HEK293T (cell line): ENCODE results near the gene CLDN9.

Source experiments
- CTCF ChIA-PET: fragments of 350-600 bp; formaldehyde crosslinking; extraction: SDS; loops from one replicate; lab custom pipeline; 2021; ENCODE audit warnings: antibody characterized with exemption, inconsistent platforms; lab: Yijun Ruan, JAX
- POLR2A ChIA-PET: fragments of 350-600 bp; formaldehyde crosslinking; extraction: SDS; loops from one replicate; lab custom pipeline; 2020; ENCODE audit warnings: antibody characterized with exemption, inconsistent platforms; lab: Yijun Ruan, JAX
- DNase-seq: peaks from one replicate; pipeline ENCODE4 v3.0.0; 2012; ENCODE audit warnings: mixed read lengths; ENCODE audit errors: extremely low spot score
- ARNT ChIP-seq: fragments of 450-650 bp; IDR thresholded peaks from 2 replicates; pipeline ENCODE4 v1.6.1; 2017; ENCODE audit warnings: mild to moderate bottlenecking
- BHLHE40 ChIP-seq: fragments of 450-650 bp; IDR thresholded peaks from 2 replicates; pipeline ENCODE4 v1.6.1; 2016; ENCODE audit warnings: mild to moderate bottlenecking, moderate library complexity, borderline replicate concordance
- CTBP1 ChIP-seq: fragments of 450-650 bp; IDR thresholded peaks from 2 replicates; pipeline ENCODE4 v1.6.1; 2016; ENCODE audit warnings: borderline replicate concordance
- ELF4 ChIP-seq: fragments of 450-650 bp; IDR thresholded peaks from 2 replicates; pipeline ENCODE4 v1.6.1; 2017; ENCODE audit warnings: antibody characterized with exemption
- FOXA1 ChIP-seq: fragments of 450-650 bp; IDR thresholded peaks from 2 replicates; pipeline ENCODE4 v1.6.1; 2016; ENCODE audit warnings: mild to moderate bottlenecking
- FOXK2 ChIP-seq: fragments of 450-650 bp; IDR thresholded peaks from 2 replicates; pipeline ENCODE4 v1.6.1; 2016; ENCODE audit warnings: mild to moderate bottlenecking
- FOXM1 ChIP-seq: fragments of 450-650 bp; IDR thresholded peaks from 2 replicates; pipeline ENCODE4 v1.6.1; 2017; ENCODE audit warnings: mild to moderate bottlenecking, borderline replicate concordance
- HDGF ChIP-seq: fragments of 450-650 bp; IDR thresholded peaks from 2 replicates; pipeline ENCODE4 v1.6.1; 2017; ENCODE audit warnings: antibody characterized with exemption, borderline replicate concordance
- L3MBTL2 ChIP-seq: fragments of 450-650 bp; conservative IDR thresholded peaks from 2 replicates; pipeline ENCODE4 v1.6.1; 2016; ENCODE audit warnings: mild to moderate bottlenecking
- LEF1 ChIP-seq: fragments of 450-650 bp; IDR thresholded peaks from 2 replicates; pipeline ENCODE4 v1.6.1; 2017; ENCODE audit warnings: mild to moderate bottlenecking, borderline replicate concordance
- NFRKB ChIP-seq: fragments of 450-650 bp; IDR thresholded peaks from 2 replicates; pipeline ENCODE4 v1.6.1; 2016; ENCODE audit warnings: mild to moderate bottlenecking, moderate library complexity
- SP1 ChIP-seq: fragments of 450-650 bp; IDR thresholded peaks from 2 replicates; pipeline ENCODE4 v1.6.1; 2017
- SUZ12 ChIP-seq: fragments of 450-650 bp; IDR thresholded peaks from 2 replicates; pipeline ENCODE4 v1.6.1; 2016; ENCODE audit warnings: mild to moderate bottlenecking
- TARDBP ChIP-seq: fragments of 450-650 bp; IDR thresholded peaks from 2 replicates; pipeline ENCODE4 v1.6.1; 2016
- ZNF384 ChIP-seq: fragments of 450-650 bp; IDR thresholded peaks from 2 replicates; pipeline ENCODE4 v1.6.1; 2016
- TF ChIP-seq, protein P1 (sequence below): fragments of 450-650 bp; IDR thresholded peaks from 2 replicates; pipeline ENCODE4 v1.6.1; 2016

Gene CLDN9

DNA sequence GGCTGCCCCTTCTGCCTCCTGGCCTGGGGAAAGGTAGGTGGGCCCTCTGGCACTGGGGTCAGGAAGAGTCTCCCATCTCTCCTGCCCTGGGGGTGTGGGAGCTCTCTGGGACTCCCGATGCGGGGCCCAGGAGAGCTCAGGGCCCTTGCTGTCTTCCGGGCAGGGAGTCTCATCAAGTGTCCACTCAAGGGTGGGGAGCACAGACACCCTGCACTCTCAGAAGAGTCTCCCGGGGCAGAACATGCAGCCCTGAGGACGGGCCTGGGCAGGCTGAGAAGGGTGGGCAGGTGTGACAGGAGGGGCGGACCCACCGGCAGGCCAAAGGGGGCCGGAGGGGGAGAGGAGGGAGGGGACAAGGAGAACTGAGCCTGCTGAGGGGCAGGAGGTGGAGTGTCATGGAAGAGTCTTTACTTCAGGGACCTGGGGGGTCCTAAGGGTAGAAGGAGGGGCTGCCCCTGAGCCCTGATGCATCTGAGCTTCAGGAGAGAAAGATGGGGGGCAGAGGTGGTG is 24.1 kb upstream of the CLDN9 start:
- POLR2A ChIA-PET: interaction anchor here (0.7 to 2.0 kb wide), 3 partner anchors 8 to 146 kb away, joined by 3 to 4 read pairs (median 4); partner anchors contain the start of genes PKMYT1 and ZNF213
- CTCF ChIA-PET: no interaction called here
- TF ChIP-seq L3MBTL2 (no peak), LEF1 (no peak), CTBP1 (no peak)
- no peak for DNase-seq

DNA sequence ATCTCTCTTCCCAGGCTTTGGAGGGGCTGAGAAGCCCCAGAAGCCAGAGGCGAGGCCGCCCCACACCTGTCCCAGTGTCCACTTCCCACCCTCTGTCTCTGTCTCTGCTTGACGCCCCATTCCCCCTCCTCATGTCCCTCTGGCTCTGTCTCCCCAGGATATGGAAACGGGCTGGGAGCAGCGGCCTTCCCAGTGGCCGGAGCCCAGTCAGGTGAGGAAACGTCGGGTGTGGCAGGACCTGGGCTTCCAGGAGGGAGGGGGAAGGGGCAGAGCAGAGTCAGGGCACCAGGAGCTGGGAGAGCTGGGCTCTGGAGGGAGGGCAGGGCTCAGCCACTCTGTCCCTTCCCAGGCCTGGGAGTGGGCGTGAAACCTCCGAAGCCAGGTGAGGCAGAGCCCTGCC is 21.8 kb upstream of the CLDN9 start:
- POLR2A ChIA-PET: interaction anchor here (2.0 kb wide), 2 partner anchors 10 to 11 kb away, joined by 4 to 8 read pairs; partner anchors contain the start of gene PKMYT1
- CTCF ChIA-PET: no interaction called here
- DNase-seq: no peak
- no peak for TF ChIP-seq ELF4

DNA sequence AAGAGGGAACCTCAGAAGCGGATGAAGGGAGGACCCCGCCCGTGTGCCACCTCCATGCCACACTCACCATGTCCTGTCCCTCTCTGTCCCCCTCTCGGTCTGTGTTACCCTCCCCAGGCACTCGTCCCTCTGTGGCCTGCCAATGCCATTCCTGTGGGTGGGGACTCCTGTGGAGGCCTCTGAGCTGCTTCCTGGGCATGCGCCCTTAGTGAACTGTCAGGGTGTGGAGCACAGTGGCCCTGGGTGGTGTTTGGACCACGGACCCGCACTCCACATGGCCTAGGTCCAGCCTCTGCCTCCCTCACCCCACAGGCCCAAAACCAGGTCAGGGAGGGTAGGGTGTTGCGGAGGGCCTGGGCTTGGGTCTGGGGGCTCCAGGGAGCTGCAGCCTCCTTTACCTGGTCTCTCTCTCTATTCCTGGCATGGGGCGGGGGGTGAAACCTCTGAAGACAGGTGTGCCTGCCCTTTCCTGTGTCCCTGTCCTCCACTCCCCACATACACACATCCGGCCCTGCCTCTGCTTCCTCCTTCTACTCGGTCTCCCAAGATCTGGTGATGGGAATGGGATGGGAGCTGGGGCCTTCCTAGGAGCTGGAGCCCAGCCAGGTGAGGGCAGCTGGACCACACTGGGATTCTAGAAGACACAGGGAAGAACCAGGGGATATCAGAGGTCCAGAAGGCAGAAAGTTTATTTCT is 21.0 kb upstream of the CLDN9 start:
- TF ChIP-seq ZNF384: no peak
- no peak for TF ChIP-seq SUZ12
- TF ChIP-seq ARNT: no peak
- TF ChIP-seq CTBP1: no peak
- TF ChIP-seq ELF4: no peak
- no peak for TF ChIP-seq HDGF
- TF ChIP-seq SP1: no peak
- TF ChIP-seq NFRKB: no peak
- no peak for TF ChIP-seq LEF1
- TF ChIP-seq, protein P1, sequence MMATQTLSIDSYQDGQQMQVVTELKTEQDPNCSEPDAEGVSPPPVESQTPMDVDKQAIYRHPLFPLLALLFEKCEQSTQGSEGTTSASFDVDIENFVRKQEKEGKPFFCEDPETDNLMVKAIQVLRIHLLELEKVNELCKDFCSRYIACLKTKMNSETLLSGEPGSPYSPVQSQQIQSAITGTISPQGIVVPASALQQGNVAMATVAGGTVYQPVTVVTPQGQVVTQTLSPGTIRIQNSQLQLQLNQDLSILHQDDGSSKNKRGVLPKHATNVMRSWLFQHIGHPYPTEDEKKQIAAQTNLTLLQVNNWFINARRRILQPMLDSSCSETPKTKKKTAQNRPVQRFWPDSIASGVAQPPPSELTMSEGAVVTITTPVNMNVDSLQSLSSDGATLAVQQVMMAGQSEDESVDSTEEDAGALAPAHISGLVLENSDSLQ: no peak
- no peak for TF ChIP-seq BHLHE40
- TF ChIP-seq TARDBP: no peak
- no peak for TF ChIP-seq FOXA1
- TF ChIP-seq FOXM1: no peak
- ChIA-PET POLR2A (interaction anchor here (0.5 to 2.0 kb wide), 2 partner anchors 11 to 1973 kb away, joined by 3 to 8 read pairs; partner anchors contain the start of gene PKMYT1), CTCF (no interaction called here)
- no peak for DNase-seq

DNA sequence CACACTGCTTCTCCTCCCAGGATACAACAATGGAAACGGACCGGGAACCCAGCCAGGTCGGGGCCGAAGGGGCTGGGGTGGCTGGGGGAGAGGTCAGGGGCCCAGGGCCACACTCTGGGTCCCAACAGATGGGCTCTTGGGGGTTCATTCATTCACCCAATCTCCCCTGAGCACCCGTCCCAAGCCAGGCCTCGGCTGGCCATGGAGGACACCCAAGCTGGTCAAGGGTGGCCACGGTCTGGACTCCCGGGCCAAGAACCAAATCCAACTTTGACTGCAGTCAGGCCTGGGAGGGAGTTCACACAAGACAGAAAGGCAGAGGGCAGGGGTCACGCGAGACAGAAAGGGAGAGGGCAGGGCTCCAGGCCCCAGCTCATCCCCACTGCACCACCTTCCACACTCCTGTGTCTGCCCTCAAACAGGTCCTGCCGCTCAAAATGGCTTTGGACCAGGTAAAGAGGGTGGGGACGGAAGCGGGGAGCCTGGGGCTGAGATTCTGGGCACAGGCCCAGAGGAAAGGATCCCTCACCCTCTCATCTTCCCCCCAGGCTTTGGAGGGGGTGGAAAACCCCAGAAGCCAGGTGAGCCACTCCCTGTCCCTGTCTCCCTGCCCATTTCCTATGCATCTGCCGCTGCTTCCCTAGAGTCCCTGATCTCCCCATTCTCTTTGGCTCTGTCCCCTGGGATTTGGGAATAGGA is 20.2 kb upstream of the CLDN9 start:
- CTCF ChIA-PET: no interaction called here
- TF ChIP-seq FOXA1: no peak
- TF ChIP-seq FOXK2: no peak
- no peak for TF ChIP-seq CTBP1
- no peak for TF ChIP-seq SP1
- no peak for TF ChIP-seq ZNF384
- TF ChIP-seq ELF4: no peak
- TF ChIP-seq SUZ12: no peak
- TF ChIP-seq, protein P1: no peak
- no peak for TF ChIP-seq LEF1
- no peak for TF ChIP-seq L3MBTL2
- no peak for TF ChIP-seq TARDBP
- no peak for TF ChIP-seq ARNT
- TF ChIP-seq FOXM1: no peak
- DNase-seq: no peak
- POLR2A ChIA-PET: interaction anchor here (2.0 kb wide), 1 partner anchor 12 kb away, joined by 8 read pairs; the partner anchor contains the start of gene PKMYT1

DNA sequence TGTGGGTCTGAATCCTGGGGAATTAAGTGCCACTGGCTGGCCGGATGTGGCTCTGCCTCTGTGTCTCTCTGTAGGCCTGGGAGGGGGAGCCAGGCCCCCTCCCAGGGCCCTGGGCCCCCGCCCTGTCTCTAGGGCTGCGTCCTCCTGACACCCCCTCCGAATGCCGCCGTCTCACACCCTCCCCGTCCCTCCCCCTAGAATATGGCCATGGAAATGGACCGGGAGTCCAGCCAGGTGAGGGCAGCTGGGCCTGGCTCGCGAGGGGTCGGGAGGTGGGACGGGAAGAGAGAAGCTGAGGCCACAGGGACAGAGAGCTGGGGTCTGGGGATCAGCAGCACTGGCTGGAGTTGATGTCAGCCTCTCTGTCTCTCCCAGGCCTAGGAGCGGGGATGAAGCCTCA is 16.4 kb upstream of the CLDN9 start:
- ChIA-PET CTCF (no interaction called here), POLR2A (interaction anchor here (0.8 to 0.9 kb wide), 2 partner anchors 16 to 43 kb away, joined by 3 read pairs; partner anchors contain the start of gene PKMYT1)
- TF ChIP-seq ELF4 (no peak), ARNT (no peak), TARDBP (no peak), NFRKB (no peak), L3MBTL2 (no peak), SUZ12 (no peak), FOXM1 (no peak), SP1 (no peak), ZNF384 (no peak), FOXK2 (no peak)
- TF ChIP-seq, protein P1: no peak
- DNase-seq: no peak

DNA sequence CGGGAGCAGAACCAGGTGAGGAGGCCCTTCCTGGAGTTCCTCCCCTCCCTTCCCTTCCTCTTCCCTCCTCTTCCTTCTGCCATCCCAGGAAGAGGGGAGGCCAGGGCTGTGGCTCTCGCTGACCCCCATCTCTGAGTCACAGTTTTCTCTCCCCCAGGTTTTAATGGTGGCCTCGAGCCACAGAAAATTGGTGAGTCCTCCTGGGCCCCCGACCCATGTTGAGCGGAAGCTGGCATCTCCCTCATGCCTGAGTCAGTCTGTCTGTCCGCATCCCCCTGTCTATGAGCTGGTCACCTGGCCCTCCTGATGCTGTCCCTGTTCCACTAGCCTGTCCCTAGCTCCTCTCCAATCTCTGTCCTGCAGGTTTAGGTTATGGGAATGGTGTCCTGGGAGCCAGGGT is 12.8 kb upstream of the CLDN9 start:
- CTCF ChIA-PET: interaction anchor here (1.4 kb wide), 1 partner anchor 28 kb away, joined by 4 read pairs; no protein-coding TSS in a partner anchor
- no peak for DNase-seq
- POLR2A ChIA-PET: interaction anchor here (0.9 kb wide), 1 partner anchor 11 kb away, joined by 4 read pairs; no protein-coding TSS in a partner anchor
- TF ChIP-seq ARNT: no peak
- no peak for TF ChIP-seq FOXA1
- TF ChIP-seq BHLHE40: no peak
- TF ChIP-seq L3MBTL2: no peak
- TF ChIP-seq ZNF384: no peak
- no peak for TF ChIP-seq SUZ12
- no peak for TF ChIP-seq FOXK2
- no peak for TF ChIP-seq NFRKB
- no peak for TF ChIP-seq HDGF
- TF ChIP-seq FOXM1: no peak
- TF ChIP-seq TARDBP: no peak
- no peak for TF ChIP-seq SP1
- TF ChIP-seq ELF4: no peak
- no peak for TF ChIP-seq CTBP1
- TF ChIP-seq, protein P1: no peak
